ENCODE results near the gene PFDN5. TPM values are rescaled to one million over a fixed set of nuclear protein-coding genes. Genes with fewer than 3 reads are reported as not detected.
A peak's percentile ranks its signal among the peaks of the same experiment; 100 is the strongest.

The PFDN5 gene
- total and polyA plus RNA-seq, 9 of the 15 experiments (the other 6 are each of a cell fraction or from before 2014, with no cell fraction given): 361 to 1,636 (median 742) TPM

GRCh38 chr12:53251477-53252348 is 43.6 kb upstream of the PFDN5 start (continued):
- peak; percentile 18; the same call in 1 of the 2 replicates for TF ChIP-seq CTBP1 (IDR thresholded peaks at IDR 0.05; ENCODE audit: borderline replicate concordance)
- peak; percentile 62; the same call in 1 of the 2 replicates for TF ChIP-seq MITF (IDR thresholded peaks at IDR 0.05)
- no peak for TF ChIP-seq TAF15 (IDR thresholded peaks at IDR 0.05; ENCODE audit: low read depth, low read length)
- TF ChIP-seq EP300 (IDR thresholded peaks at IDR 0.05; ENCODE audit: low read length): peak; percentile 2; the same call in 1 of the 2 replicates
- no peak for TF ChIP-seq ZNF253 (CRISPR knock-in tag; conservative IDR thresholded peaks at IDR 0.05)
- TF ChIP-seq KLF16 (IDR thresholded peaks at IDR 0.05): no peak; the same call in 1 of the 2 replicates
- TF ChIP-seq ZNF76 (CRISPR knock-in tag; IDR thresholded peaks at IDR 0.05; ENCODE audit: borderline replicate concordance): peak; percentile 57; the same call in 1 of the 2 replicates
- TF ChIP-seq CAMTA2 (CRISPR knock-in tag; conservative IDR thresholded peaks at IDR 0.05): no peak
- TF ChIP-seq POLR2A (conservative IDR thresholded peaks at IDR 0.05): peak; percentile 79
- peak; percentile 94 for TF ChIP-seq TOE1 (IDR thresholded peaks at IDR 0.05; ENCODE audit: borderline replicate concordance)
- no peak for TF ChIP-seq TOE1 (CRISPR knock-in tag; IDR thresholded peaks at IDR 0.05; ENCODE audit: borderline replicate concordance, low read depth)
- 0 out of 2 replicates have a peak, but pooled peaks have one; percentile 59 for TF ChIP-seq OTX1 (CRISPR knock-in tag; IDR thresholded peaks at IDR 0.05)
- TF ChIP-seq HDAC2 (IDR thresholded peaks at IDR 0.05): peak; percentile 41; the same call in 1 of the 2 replicates
- TF ChIP-seq, protein P1, sequence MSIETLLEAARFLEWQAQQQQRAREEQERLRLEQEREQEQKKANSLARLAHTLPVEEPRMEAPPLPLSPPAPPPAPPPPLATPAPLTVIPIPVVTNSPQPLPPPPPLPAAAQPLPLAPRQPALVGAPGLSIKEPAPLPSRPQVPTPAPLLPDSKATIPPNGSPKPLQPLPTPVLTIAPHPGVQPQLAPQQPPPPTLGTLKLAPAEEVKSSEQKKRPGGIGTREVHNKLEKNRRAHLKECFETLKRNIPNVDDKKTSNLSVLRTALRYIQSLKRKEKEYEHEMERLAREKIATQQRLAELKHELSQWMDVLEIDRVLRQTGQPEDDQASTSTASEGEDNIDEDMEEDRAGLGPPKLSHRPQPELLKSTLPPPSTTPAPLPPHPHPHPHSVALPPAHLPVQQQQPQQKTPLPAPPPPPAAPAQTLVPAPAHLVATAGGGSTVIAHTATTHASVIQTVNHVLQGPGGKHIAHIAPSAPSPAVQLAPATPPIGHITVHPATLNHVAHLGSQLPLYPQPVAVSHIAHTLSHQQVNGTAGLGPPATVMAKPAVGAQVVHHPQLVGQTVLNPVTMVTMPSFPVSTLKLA (conservative IDR thresholded peaks at IDR 0.05): peak in 1 of 2 experiments; percentile 75; a peak in 3 of 4 replicates
- TF ChIP-seq EP400 (IDR thresholded peaks at IDR 0.05): peak; percentile 53
- peak; percentile 79 for TF ChIP-seq RBFOX2 (IDR thresholded peaks at IDR 0.05; ENCODE audit: low read depth, low read length)
- no peak for TF ChIP-seq TCF7L2 (IDR thresholded peaks at IDR 0.05; ENCODE audit: low read depth, low read length)
- TF ChIP-seq FUS (optimal IDR thresholded peaks at IDR 0.05; ENCODE audit: low read depth, low read length): no peak
- TF ChIP-seq ZC3H11A (IDR thresholded peaks at IDR 0.05; ENCODE audit: low read depth, low read length): no peak; the same call in 1 of the 2 replicates
- TF ChIP-seq SFPQ (IDR thresholded peaks at IDR 0.05; ENCODE audit: low read depth, low read length): no peak
- TF ChIP-seq SREBF1 (IDR thresholded peaks at IDR 0.05; ENCODE audit: borderline replicate concordance, low read depth, low read length): no peak
- TF ChIP-seq HOXB6 (CRISPR knock-in tag; IDR thresholded peaks at IDR 0.05; ENCODE audit: borderline replicate concordance): no peak
- peak; percentile 50 for TF ChIP-seq DACH1 (IDR thresholded peaks at IDR 0.05; ENCODE audit: partially characterized antibody)
- TF ChIP-seq, protein P2, sequence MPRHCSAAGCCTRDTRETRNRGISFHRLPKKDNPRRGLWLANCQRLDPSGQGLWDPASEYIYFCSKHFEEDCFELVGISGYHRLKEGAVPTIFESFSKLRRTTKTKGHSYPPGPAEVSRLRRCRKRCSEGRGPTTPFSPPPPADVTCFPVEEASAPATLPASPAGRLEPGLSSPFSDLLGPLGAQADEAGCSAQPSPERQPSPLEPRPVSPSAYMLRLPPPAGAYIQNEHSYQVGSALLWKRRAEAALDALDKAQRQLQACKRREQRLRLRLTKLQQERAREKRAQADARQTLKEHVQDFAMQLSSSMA (CRISPR knock-in tag; IDR thresholded peaks at IDR 0.05): no peak

All from K562 (cell line).